Measurements from ENCODE around the gene TP53INP2. TPM values are rescaled to one million over a fixed set of nuclear protein-coding genes. Genes with fewer than 3 reads are reported as not detected.

Gene TP53INP2
- total and polyA plus RNA-seq, 2 of the 4 experiments (the other 2 are of a cell fraction), result 1.3 to 7.4 TPM

GRCh38 chr20:34732523-34732922 is 28.4 kb downstream of the TP53INP2 start:
- WGBS, 2 experiments (ENCODE audit: extremely low coverage in 2 of 2, insufficient read length in 1 of 2), result no CpG with 5 or more reads among the region's 1 CpG
- Histone ChIP-seq H3K9me1 (ENCODE audit: insufficient read depth, low read length) (no peaks in the 10 kb centered on the region; the same call in 1 of the 2 replicates), H3K14ac (replicated peaks; ENCODE audit: low read depth, low read length) (no peak overlapping the region), H3K18ac (ENCODE audit: low read depth, low read length) (no peak overlapping the region), H2BK5ac (ENCODE audit: low read depth, low read length, poor library complexity, severe bottlenecking) (no peak overlapping the region), H4K20me1 (ENCODE audit: insufficient read depth, low read length) (no peaks in the 10 kb centered on the region), H2AFZ (replicated peaks; ENCODE audit: low read length, poor library complexity) (no peak overlapping the region), H2AK9ac (replicated peaks; ENCODE audit: low read depth, low read length, poor library complexity) (no peak overlapping the region), H4K8ac (ENCODE audit: low read depth in 2 of 2, low read length in 2 of 2) (no peak overlapping the region), H3K9ac (ENCODE audit: low read depth, low read length) (no peak overlapping the region), H3K56ac (ENCODE audit: extremely low read depth, insufficient read depth, low read length) (no peak overlapping the region), H3K4me1 (ENCODE audit: control insufficient read depth, insufficient read depth, low read length) (no peaks in the 10 kb centered on the region), H2AK5ac (ENCODE audit: low read depth, low read length) (no peak overlapping the region), H3K9me3 (ENCODE audit: control insufficient read depth, insufficient read depth, low read length) (no peaks in the 10 kb centered on the region), H4K91ac (ENCODE audit: insufficient read depth, low read depth, low read length) (no peak overlapping the region), H2BK20ac (ENCODE audit: low read depth, low read length) (no peak overlapping the region), H3K4ac (ENCODE audit: low read depth, low read length) (no peak overlapping the region), H3K4me2 (ENCODE audit: low read depth, low read length) (no peak overlapping the region), H3K27ac (ENCODE audit: insufficient read depth, low read length) (no peak overlapping the region), H3K79me1 (ENCODE audit: low read depth in 1 of 2, low read length in 2 of 2) (peaks cover 0 to 4% of the 10 kb centered on the region in 2 experiments; a peak in 1 of 4 replicates), H3K23ac (ENCODE audit: low read depth, low read length) (no peak overlapping the region), H2BK15ac (ENCODE audit: low read depth, low read length) (no peak overlapping the region), H3K27me3 (ENCODE audit: control insufficient read depth, insufficient read depth, low read length) (no peaks in the 10 kb centered on the region), H3K4me3 (ENCODE audit: insufficient read depth, low read depth, low read length) (no peak overlapping the region), H2BK120ac (ENCODE audit: low read depth, low read length) (no peak overlapping the region), H3K36me3 (ENCODE audit: control insufficient read depth, insufficient read depth, low read length) (peaks cover 27% of the 10 kb centered on the region), H4K5ac (ENCODE audit: low read depth, low read length) (no peak overlapping the region)
- POLR2A ChIA-PET (ENCODE audit: unreplicated experiment), result no interaction called here
- no peak for TF ChIP-seq RFX5 (IDR thresholded peaks at IDR 0.05; ENCODE audit: low read depth, low read length)
- no peak for TF ChIP-seq MXI1 (IDR thresholded peaks at IDR 0.05; ENCODE audit: borderline replicate concordance, low read depth, low read length)
- TF ChIP-seq BHLHE40 (IDR thresholded peaks at IDR 0.05; ENCODE audit: low read depth, low read length), result no peak
- TF ChIP-seq CTCF (conservative IDR thresholded peaks at IDR 0.05; ENCODE audit: low read depth, low read length), result no peak
- TF ChIP-seq MAZ (IDR thresholded peaks at IDR 0.05; ENCODE audit: borderline replicate concordance, low read depth, low read length), result no peak
- TF ChIP-seq MAFK (IDR thresholded peaks at IDR 0.05; ENCODE audit: low read depth, low read length), result no peak
- no peak for TF ChIP-seq CEBPB (IDR thresholded peaks at IDR 0.05; ENCODE audit: low read depth, low read length)
- TF ChIP-seq FOS (IDR thresholded peaks at IDR 0.05; ENCODE audit: low read depth, low read length), result no peak
- dilution Hi-C loops (cut with HindIII; ENCODE audit: low sequenced_read_pairs, unreplicated experiment) (no loop called here), intact Hi-C loops (cut with micrococcal nuclease) (no loop called here), in situ Hi-C loops (cut with MboI; ENCODE audit: low sequenced_read_pairs) (no loop called here)
- CTCF ChIA-PET, result no interaction called here
- ATAC-seq (ENCODE audit: low read depth) (no peak), DNase-seq (no peak)
- no TSS peak for BruUV-seq (replicated peaks)
